Measurements from ENCODE around the gene MTMR2. TPM values are rescaled to one million over a fixed set of nuclear protein-coding genes. Genes with fewer than 3 reads are reported as not detected.
A peak's percentile ranks its signal among the peaks of the same experiment; 100 is the strongest.
"Not testable (repeated sequence)": the region's sequence is repeated elsewhere in the genome, so short reads cannot be mapped to it uniquely, and the experiment has no call there.

MTMR2 gene
- total RNA-seq, 1 donor from 2014 or later, result 68.0 TPM

DNA sequence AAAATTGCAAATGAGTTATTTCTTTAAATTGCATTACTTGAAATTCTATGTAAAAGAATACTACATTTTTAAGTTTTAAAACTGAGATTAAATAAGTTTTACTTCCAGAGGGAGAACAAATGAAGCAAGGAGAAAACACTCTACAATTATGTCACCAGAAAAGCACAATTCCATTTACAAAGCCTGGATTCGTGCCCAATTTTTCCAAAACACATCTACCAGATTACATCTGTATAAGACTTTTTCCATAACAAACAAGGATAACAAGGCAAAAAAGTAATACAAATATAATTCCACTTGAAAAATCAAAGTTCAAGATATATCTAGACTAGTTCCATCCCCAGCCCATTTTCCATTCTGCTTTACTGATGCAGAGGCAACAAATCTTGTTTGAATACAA, 40.5 kb downstream of the MTMR2 start:
- Mint-ChIP-seq H3K36me3 (ENCODE audit: low read depth, unreplicated experiment) (peaks cover 6% of the 10 kb centered on the region), H3K27ac (ENCODE audit: unreplicated experiment) (peak overlapping the region; percentile 58), H3K4me1 (ENCODE audit: low read depth, unreplicated experiment) (peaks cover 32% of the 10 kb centered on the region), H3K4me3 (ENCODE audit: unreplicated experiment) (no peak overlapping the region), H3K9me3 (ENCODE audit: unreplicated experiment) (no peaks in the 10 kb centered on the region), H3K27me3 (ENCODE audit: low read depth, unreplicated experiment) (no peaks in the 10 kb centered on the region)
- Histone ChIP-seq H3K4me1 (ENCODE audit: insufficient read depth, low read length) (peaks cover 10% of the 10 kb centered on the region), H3K79me2 (ENCODE audit: insufficient read depth, low read length) (peaks cover 9% of the 10 kb centered on the region), H3K9ac (ENCODE audit: low read length) (no peak overlapping the region), H3K27ac (ENCODE audit: low read depth, low read length) (peak overlapping the region; percentile 69), H2AFZ (ENCODE audit: low read depth, low read length) (no peak overlapping the region), H3K36me3 (ENCODE audit: insufficient read depth, low read length) (peaks cover 8% of the 10 kb centered on the region), H3K27me3 (ENCODE audit: insufficient read depth, low read length) (no peaks in the 10 kb centered on the region), H3K4me2 (ENCODE audit: low read length) (no peak overlapping the region), H3K4me3 (ENCODE audit: insufficient read depth, low read depth, low read length) (no peak overlapping the region), H4K20me1 (ENCODE audit: insufficient read depth, low read length) (peaks cover under 1% of the 10 kb centered on the region), H3K9me3 (ENCODE audit: insufficient read depth, low read depth, low read length) (no peaks in the 10 kb centered on the region)
- TF ChIP-seq, protein P1, sequence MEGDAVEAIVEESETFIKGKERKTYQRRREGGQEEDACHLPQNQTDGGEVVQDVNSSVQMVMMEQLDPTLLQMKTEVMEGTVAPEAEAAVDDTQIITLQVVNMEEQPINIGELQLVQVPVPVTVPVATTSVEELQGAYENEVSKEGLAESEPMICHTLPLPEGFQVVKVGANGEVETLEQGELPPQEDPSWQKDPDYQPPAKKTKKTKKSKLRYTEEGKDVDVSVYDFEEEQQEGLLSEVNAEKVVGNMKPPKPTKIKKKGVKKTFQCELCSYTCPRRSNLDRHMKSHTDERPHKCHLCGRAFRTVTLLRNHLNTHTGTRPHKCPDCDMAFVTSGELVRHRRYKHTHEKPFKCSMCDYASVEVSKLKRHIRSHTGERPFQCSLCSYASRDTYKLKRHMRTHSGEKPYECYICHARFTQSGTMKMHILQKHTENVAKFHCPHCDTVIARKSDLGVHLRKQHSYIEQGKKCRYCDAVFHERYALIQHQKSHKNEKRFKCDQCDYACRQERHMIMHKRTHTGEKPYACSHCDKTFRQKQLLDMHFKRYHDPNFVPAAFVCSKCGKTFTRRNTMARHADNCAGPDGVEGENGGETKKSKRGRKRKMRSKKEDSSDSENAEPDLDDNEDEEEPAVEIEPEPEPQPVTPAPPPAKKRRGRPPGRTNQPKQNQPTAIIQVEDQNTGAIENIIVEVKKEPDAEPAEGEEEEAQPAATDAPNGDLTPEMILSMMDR (IDR thresholded peaks at IDR 0.05; ENCODE audit: insufficient read depth, low read depth, low read length), result no peak
- TF ChIP-seq EZH2 (IDR thresholded peaks at IDR 0.05; ENCODE audit: insufficient read depth, low read length), result no peak
- FAIRE-seq (no peak), DNase-seq (ENCODE audit: low read depth) (no peak)

DNA sequence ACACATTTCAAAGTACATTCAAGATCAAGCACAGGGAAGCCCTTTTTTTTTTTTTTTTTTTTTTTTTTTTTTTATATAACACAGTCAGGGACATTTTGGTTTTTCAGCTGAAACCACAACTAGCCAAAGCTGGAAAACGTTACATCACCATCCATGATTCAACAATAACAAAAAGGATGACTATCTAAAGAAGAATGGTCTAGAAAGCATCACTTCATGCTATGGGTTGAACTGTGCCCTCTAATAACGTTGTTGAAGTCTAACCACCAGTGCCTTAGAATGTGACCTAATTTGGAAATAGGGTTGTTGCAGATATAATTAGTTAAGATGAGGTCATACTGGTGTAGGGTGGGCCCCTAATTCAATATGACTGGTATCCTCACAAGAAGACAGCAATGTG, 46.6 kb downstream of the MTMR2 start:
- Histone ChIP-seq H3K27ac (ENCODE audit: low read depth, low read length) (peak overlapping the region; percentile 96), H3K9me3 (ENCODE audit: insufficient read depth, low read depth, low read length) (no peaks in the 10 kb centered on the region), H3K36me3 (ENCODE audit: insufficient read depth, low read length) (peaks cover 2% of the 10 kb centered on the region), H3K9ac (ENCODE audit: low read length) (peak overlapping the region; percentile 66), H3K27me3 (ENCODE audit: insufficient read depth, low read length) (no peaks in the 10 kb centered on the region), H4K20me1 (ENCODE audit: insufficient read depth, low read length) (no peaks in the 10 kb centered on the region), H3K4me3 (ENCODE audit: insufficient read depth, low read depth, low read length) (no peak overlapping the region), H3K4me1 (ENCODE audit: insufficient read depth, low read length) (peaks cover 18% of the 10 kb centered on the region), H2AFZ (ENCODE audit: low read depth, low read length) (no peak overlapping the region), H3K4me2 (ENCODE audit: low read length) (peak overlapping the region; percentile 72), H3K79me2 (ENCODE audit: insufficient read depth, low read length) (peaks cover 8% of the 10 kb centered on the region)
- Mint-ChIP-seq H3K9me3 (ENCODE audit: unreplicated experiment) (peaks cover 16% of the 10 kb centered on the region), H3K36me3 (ENCODE audit: low read depth, unreplicated experiment) (peaks cover 23% of the 10 kb centered on the region), H3K27me3 (ENCODE audit: low read depth, unreplicated experiment) (no peaks in the 10 kb centered on the region), H3K4me3 (ENCODE audit: unreplicated experiment) (peak overlapping the region; percentile 52), H3K27ac (ENCODE audit: unreplicated experiment) (peak overlapping the region; percentile 98), H3K4me1 (ENCODE audit: low read depth, unreplicated experiment) (peaks cover 24% of the 10 kb centered on the region)
- FAIRE-seq (peak; percentile 98), DNase-seq (ENCODE audit: low read depth) (peak; percentile 100)
- TF ChIP-seq, protein P1 (IDR thresholded peaks at IDR 0.05; ENCODE audit: insufficient read depth, low read depth, low read length), result no peak
- no peak for TF ChIP-seq EZH2 (IDR thresholded peaks at IDR 0.05; ENCODE audit: insufficient read depth, low read length)

DNA sequence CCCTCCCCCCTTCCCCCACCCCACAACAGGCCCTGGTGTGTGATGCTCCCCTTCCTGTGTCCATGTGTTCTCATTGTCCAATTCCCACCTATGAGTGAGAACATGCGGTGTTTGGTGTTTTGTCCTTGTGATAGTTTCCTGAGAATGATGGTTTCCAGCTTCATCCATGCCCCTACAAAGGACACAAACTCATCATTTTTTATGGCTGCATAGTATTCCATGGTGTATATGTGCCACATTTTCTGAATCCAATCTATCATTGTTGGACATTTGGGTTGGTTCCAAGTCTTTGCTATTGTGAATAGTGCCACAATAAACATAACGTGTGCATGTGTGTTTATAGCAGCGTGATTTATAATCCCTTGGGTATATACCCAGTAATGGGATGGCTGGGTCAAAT, 53.0 kb downstream of the MTMR2 start:
- not testable (repeated sequence) for H3K27ac ChIP-seq (ENCODE audit: low read depth, low read length); DNase-seq (ENCODE audit: low read depth); H3K4me3 ChIP-seq (ENCODE audit: insufficient read depth, low read depth, low read length); H3K9me3 Mint-ChIP-seq (ENCODE audit: unreplicated experiment); H3K4me1 ChIP-seq (ENCODE audit: insufficient read depth, low read length); H3K4me2 ChIP-seq (ENCODE audit: low read length); H3K36me3 ChIP-seq (ENCODE audit: insufficient read depth, low read length); H4K20me1 ChIP-seq (ENCODE audit: insufficient read depth, low read length); H3K9ac ChIP-seq (ENCODE audit: low read length); H3K4me3 Mint-ChIP-seq (ENCODE audit: unreplicated experiment); H3K27me3 Mint-ChIP-seq (ENCODE audit: low read depth, unreplicated experiment); FAIRE-seq; H3K9me3 ChIP-seq (ENCODE audit: insufficient read depth, low read depth, low read length); H3K27me3 ChIP-seq (ENCODE audit: insufficient read depth, low read length); H2AFZ ChIP-seq (ENCODE audit: low read depth, low read length); H3K79me2 ChIP-seq (ENCODE audit: insufficient read depth, low read length)
- peaks cover 13% of the 10 kb centered on the region for H3K4me1 Mint-ChIP-seq (ENCODE audit: low read depth, unreplicated experiment)
- peak overlapping the region; percentile 66 for H3K27ac Mint-ChIP-seq (ENCODE audit: unreplicated experiment)
- H3K36me3 Mint-ChIP-seq (ENCODE audit: low read depth, unreplicated experiment), result peaks cover 17% of the 10 kb centered on the region
